ENCODE data around the gene ANKS1A.
A peak's percentile ranks its signal among the peaks of the same experiment; 100 is the strongest.
"Not testable (repeated sequence)": the region's sequence is repeated elsewhere in the genome, so short reads cannot be mapped to it uniquely, and the experiment has no call there.

Gene ANKS1A

DNA sequence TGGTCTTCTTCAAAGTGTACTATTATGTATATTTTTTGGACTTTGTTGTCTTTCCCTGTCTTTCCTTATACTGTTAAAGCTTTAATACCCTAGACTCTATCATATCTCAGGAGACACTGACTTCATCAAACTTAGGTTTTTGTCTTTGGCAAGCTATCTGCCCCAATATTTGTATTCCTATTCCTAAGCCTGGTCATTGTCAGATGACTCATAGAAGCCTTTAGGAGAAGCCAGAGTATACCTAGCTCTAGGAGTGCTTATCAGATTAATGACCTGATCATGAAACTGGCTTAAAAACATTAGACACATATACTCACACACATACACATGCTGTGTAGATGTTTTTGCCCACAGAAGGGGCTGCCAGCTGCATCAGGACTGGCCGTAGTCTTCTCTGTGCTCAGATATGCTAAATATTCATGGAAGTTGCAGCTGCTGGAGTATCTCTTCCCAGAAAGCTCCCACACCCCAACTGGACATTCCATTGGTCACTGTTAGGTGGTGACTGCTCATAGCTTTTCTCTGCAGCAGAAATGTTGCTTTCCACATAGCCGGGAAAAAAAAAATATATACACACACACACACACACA, 102.0 kb downstream of the ANKS1A start:
- DNase-seq (ENCODE audit: low read depth, low spot score), result no peak

GRCh38 chr6:34992376-34992775, 103.3 kb downstream of the ANKS1A start:
- DNase-seq (ENCODE audit: low read depth, low spot score), result no peak

DNA sequence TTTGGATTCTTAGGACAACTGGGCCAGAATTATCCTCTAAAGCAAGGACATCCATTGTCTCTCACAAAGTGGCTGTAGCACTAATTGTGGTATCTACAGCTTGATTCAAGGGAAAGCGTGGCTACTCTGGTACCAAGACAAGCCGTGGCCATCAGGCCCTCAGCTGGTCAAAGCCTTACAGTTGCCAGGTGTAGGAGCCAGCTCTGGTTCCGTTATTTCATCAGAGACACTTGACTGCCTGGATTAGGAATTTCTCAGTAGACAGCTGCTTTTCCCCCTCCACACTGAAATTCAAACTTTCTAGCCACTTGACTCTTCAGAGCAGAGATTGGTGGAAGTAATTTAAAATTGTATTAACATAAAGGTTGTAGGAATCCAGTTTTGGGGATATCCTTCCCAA, 104.2 kb downstream of the ANKS1A start:
- no peak for DNase-seq (ENCODE audit: low read depth, low spot score)

GRCh38 chr6:34994693-34995092, 105.6 kb downstream of the ANKS1A start:
- DNase-seq (ENCODE audit: low read depth, low spot score), result no peak

GRCh38 chr6:34998417-34998816, 109.4 kb downstream of the ANKS1A start:
- DNase-seq (ENCODE audit: low read depth, low spot score), result not testable (repeated sequence)

DNA sequence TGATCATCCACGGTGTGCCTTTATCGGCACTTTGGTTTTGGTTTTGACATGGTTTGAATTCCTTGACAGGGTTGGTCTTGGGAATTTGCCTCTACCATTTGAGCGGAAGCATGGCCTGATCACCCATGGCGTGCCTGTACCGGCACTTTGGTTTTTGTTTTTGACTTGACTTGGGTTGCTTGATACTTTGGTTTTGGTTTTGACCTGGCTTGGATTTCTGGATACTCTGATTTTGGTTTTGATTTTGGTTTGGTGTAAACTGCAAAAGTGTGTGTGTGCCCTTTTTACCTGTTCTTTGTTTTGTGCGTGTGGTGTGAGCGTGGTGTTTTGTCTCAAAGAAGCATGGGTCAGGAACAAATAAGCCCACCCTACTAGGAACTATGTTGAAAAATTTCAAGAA, 110.1 kb downstream of the ANKS1A start:
- not testable (repeated sequence) for DNase-seq (ENCODE audit: low read depth, low spot score)

GRCh38 chr6:34999962-35000361, 110.9 kb downstream of the ANKS1A start:
- DNase-seq (ENCODE audit: low read depth, low spot score), result not testable (repeated sequence)

GRCh38 chr6:35001349-35001748, 112.3 kb downstream of the ANKS1A start:
- DNase-seq (ENCODE audit: low read depth, low spot score), result not testable (repeated sequence)

GRCh38 chr6:35003886-35004530, 115.0 kb downstream of the ANKS1A start:
- not testable (repeated sequence) for DNase-seq (ENCODE audit: low read depth, low spot score)

DNA sequence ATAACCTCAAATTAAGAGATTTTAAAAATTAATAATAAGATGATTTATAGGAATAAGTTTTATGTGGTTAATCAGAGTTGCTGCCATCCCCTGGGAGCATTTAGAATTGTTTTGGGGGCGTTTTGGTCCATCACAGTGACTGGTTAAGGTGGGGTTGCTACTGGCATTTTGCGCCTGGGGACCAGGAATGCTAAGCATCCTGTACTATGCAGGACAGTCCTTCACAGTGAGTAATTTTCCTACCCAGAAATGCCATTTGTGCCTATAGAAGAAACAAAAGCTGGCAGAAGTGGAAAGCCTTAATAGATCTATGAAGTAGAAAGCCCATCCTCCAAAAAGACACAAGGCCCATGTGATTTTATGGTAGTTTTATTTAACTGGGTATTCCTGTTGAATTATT, 118.0 kb downstream of the ANKS1A start:
- DNase-seq (ENCODE audit: low read depth, low spot score), result no peak

GRCh38 chr6:35008858-35009257, 119.8 kb downstream of the ANKS1A start:
- no peak for DNase-seq (ENCODE audit: low read depth, low spot score)

GRCh38 chr6:35011096-35012041, 122.3 kb downstream of the ANKS1A start:
- no peak for DNase-seq (ENCODE audit: low read depth, low spot score)

GRCh38 chr6:35013701-35014100, 124.6 kb downstream of the ANKS1A start:
- DNase-seq (ENCODE audit: low read depth, low spot score), result no peak

DNA sequence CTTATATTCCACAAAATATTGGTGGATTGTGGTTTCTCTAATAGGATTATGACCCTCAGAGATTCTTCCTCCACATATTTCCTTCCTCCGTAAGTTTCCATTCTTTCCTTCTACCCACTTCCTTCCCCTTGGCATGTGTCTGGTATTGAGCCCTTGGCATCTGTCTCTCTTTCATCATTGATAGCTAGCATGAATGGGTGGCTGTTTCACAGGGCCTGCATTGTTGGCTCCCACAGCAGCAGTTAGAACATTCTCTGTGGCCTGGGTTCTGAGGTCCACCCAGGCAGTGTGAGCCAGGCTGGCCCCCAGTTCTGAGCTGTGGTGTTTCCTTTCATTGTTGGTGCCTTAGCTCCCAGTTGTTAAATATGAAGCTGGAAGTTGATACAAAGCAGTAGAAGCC, 125.3 kb downstream of the ANKS1A start:
- DNase-seq (ENCODE audit: low read depth, low spot score), result no peak

- no peak for DNase-seq (ENCODE audit: low read depth, low spot score)
These were observed 125.7 kb downstream of the ANKS1A start for GRCh38 chr6:35014786-35015185.

DNA sequence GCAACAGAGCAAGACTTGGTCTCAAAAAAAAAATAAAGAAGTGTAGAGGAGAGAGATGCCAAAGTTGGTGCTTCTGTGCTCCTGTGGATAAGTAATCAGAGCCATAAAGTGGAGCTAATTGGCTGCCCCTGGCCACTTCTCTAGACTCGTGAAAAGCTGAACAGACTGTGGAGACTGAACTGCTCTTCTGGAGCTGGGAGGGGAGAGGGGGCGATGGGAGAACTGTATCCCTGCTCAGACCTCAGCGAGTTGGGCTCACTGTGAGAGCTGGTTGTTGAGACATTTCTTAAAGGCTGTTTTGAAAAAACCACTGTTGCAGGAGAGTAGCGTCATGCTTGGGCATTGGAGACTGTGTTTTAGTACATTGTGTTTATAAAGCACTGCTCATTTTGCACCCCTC, 126.4 kb downstream of the ANKS1A start:
- DNase-seq (ENCODE audit: low read depth, low spot score), result no peak

DNA sequence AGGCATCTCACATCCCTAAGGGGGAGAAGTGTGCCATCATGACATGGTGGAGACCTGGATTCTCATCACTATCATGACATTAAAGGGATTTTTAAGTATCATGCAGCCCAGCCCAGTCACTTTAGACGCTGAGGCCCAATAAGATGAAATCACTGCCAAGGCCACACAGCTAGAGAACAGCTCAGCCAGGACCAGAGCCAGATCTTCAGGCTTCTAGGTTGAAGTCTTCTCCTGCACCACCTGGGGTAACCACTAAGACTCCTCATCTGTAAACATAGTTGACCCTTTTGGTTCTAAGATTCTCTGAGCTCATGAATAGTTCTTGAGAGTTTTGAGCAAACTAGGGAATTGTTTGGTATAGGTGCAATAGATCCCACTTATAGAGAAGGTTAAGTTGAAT, 126.9 kb downstream of the ANKS1A start:
- DNase-seq (ENCODE audit: low read depth, low spot score), result no peak

GRCh38 chr6:35016502-35017321, 127.7 kb downstream of the ANKS1A start:
- DNase-seq (ENCODE audit: low read depth, low spot score), result peak; percentile 55

DNA sequence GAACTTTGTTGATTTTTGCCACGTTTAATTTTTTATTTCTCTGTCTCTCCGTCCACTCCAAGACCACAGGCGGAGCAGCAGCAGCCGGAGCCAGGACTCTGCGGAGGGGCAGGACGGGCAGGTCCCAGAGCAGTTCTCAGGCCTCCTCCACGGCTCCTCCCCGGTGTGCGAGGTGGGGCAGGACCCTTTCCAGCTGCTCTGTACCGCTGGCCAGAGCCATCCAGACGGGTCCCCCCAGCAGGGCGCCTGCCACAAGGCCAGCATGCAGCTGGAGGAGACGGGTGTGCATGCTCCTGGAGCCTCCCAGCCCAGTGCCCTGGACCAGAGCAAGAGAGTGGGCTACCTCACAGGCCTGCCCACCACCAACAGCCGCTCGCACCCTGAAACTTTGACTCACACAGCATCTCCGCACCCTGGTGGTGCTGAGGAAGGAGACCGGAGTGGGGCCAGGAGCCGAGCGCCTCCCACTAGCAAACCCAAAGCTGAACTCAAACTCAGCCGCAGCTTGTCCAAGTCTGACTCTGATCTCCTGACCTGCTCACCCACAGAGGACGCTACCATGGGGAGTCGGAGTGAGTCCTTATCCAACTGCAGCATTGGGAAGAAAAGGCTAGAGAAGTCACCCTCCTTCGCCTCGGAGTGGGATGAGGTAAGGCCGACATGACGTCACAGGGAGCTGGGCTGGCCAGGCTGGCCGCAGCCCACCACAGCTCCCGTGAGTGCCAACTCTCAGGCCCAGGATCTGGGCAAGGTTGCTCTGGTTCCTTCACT, 128.5 kb downstream of the ANKS1A start:
- no peak for DNase-seq (ENCODE audit: low read depth, low spot score)

DNA sequence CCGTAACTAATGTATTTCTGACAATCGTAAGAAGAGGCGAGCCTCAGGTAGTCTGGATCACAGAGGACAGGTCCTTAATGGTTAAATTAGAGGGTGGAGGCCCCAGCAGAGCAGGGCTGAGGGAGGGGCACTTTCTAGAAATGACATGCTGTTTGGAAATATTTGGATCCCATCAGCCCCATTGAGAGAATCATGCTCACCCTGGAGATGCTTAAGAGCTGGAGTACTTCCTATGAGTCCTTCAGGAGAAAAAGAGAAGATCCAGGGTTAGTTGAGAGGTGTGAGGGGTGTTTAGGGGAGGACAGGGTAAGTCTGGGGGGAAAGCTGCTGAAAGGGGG, 129.1 kb downstream of the ANKS1A start:
- DNase-seq (ENCODE audit: low read depth, low spot score), result no peak

- no peak for DNase-seq (ENCODE audit: low read depth, low spot score)
These were observed 129.7 kb downstream of the ANKS1A start for GRCh38 chr6:35018746-35019145.

All from brain pericyte (primary cell).